Loucy (cell line): ENCODE data around the gene NCOA7.

Source experiments
- CTCF ChIP-seq: fragments of 200-600 bp; sonication (generic); conservative IDR thresholded peaks from 2 replicates; pipeline ENCODE4 v1.5.1; 2014; ENCODE audit warnings: mild to moderate bottlenecking, antibody characterized with exemption, low read length
- EZH2phosphoT487 ChIP-seq: fragments of 200-600 bp; IDR thresholded peaks from 2 replicates; pipeline ENCODE4 v1.6.1; 2018; ENCODE audit warnings: antibody characterized with exemption, mild to moderate bottlenecking, moderate library complexity, borderline replicate concordance

GRCh38 chr6:125839879-125840278, 49.1 kb downstream of the NCOA7 start:
- TF ChIP-seq EZH2phosphoT487, result no peak
- no peak for TF ChIP-seq CTCF
